GM19099 (cell line): Measurements from ENCODE around the gene PLPP4.

ENCODE experiments used
- POLR2A ChIP-seq: IDR thresholded peaks from 3 replicates; pipeline ENCODE4 v1.6.1; 2011; ENCODE audit warnings: low read depth; ENCODE audit not compliant: insufficient read length; ENCODE audit errors: extremely low read depth

The PLPP4 gene

DNA sequence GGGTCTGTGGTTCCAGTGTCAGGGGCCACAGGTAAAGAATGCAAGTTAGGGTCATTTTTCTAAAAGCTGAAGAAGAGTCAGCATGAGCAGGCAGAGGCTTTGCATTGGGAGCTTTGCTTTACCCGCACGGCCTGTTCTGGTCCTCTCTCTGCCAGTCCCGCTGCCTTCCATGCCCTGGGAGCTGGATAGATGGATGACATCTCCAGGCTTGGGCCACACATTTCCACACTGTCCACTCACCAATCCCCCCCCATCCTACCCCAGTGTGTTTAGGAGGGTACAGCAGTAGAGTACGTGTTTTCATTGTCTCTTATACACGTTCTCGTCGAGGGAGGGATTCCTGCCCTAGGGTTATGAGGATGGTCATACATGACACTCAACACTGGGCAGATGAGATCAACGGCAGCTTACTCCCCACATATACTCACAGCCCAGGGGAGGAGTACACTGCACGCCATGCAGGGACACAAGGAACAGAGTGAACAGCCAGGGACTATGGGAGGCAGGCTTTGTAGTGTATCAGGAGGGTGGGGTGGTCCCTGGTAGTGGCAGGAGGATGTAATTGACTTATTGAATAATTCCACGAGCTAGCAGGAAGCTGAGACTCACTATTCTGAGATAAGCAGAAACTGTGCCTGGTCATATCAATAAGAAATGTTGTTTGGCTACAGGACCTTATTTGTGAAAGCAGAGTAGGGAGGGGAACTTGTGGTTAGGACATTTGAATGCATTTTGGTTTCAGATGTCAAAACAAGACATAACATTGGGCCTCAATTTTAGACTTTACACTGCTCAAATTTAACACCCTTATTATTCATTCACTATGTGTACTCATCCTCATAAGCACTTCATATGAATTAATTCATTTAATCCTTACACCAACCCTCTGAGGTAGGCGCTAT is 36.6 kb downstream of the PLPP4 start:
- TF ChIP-seq POLR2A: no peak

DNA sequence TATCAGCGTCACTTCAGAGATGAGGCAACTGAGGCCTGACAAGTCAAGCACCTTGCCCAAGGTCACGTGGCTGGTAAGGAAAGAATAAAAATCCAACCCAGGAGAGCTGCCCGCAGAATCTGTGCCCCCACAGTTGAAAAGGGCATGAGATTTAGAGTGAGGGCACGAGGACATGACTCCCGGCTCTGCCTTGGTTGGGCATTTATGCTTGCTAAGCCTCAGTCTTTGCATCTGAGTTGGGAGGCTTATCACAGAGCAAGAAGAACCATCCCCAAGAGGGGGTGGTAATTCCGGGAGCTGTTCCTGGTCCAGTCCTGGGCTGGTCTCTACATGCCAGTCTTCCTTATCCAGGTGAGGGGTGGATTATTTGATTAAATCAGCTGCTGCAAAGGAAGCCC is 37.3 kb downstream of the PLPP4 start:
- TF ChIP-seq POLR2A: no peak

GRCh38 chr10:120495226-120496009 is 38.4 kb downstream of the PLPP4 start:
- no peak for TF ChIP-seq POLR2A

GRCh38 chr10:120499883-120500282 is 42.9 kb downstream of the PLPP4 start:
- no peak for TF ChIP-seq POLR2A

GRCh38 chr10:120503689-120504088 is 46.7 kb downstream of the PLPP4 start:
- no peak for TF ChIP-seq POLR2A

DNA sequence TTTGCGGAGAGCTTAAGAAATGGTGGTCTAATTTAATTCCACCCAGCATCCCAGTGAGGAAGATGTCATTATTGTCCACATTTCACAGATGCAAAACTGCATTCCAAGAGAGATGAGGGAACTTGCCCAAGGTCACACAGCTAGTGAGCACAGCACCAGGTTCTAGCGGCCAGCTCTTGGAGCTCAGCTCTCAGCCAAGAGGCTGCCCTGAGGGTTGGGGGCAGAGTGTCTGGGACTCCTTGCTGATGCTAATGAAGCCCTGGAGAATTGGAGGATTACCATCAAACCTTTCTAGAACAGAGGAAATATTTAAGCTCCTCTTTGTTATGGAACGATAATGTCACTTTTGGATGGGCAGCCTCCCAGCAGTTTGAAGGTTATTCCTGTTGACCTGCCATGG is 48.0 kb downstream of the PLPP4 start:
- TF ChIP-seq POLR2A: no peak

- TF ChIP-seq POLR2A: no peak
These were observed 48.8 kb downstream of the PLPP4 start for GRCh38 chr10:120505866-120506265.

DNA sequence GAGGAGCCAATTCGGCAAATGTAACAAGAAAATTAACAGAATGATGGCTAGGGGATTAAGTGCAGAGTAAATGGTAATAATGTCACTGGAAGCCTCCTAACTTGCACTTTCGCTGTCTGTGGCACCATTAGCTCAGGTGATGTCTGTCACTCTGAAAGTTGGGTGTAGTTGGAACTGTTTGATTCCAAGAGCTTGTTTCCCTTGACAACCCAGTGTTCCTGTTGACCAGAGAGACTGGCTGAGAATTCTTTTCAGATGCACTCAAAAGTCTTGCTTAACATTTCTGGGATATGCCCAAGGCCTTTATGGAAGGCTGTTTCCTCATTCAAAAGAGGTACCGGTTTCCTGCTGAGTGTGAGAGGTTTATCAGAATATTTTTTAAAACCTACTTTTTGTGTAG is 49.6 kb downstream of the PLPP4 start:
- no peak for TF ChIP-seq POLR2A

DNA sequence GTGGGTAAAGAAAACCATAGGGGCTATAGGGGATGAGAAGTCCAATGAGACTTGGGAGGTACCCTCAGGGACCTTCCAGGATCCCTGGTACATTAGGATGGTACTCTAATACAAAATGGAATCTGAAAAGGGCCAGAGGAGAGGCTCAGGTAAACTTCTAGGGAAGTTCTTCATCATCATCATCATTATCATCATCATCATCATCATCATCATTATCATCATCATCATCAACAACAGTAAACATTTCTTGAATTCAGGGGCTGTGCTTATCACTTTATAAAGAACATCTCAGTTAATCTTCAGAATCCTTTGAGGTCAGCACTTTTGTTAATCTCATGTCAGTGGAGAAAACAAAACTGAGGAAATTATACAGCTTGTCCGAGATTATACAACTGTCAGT is 50.1 kb downstream of the PLPP4 start:
- TF ChIP-seq POLR2A: no peak

GRCh38 chr10:120507651-120508050 is 50.6 kb downstream of the PLPP4 start:
- TF ChIP-seq POLR2A: no peak

DNA sequence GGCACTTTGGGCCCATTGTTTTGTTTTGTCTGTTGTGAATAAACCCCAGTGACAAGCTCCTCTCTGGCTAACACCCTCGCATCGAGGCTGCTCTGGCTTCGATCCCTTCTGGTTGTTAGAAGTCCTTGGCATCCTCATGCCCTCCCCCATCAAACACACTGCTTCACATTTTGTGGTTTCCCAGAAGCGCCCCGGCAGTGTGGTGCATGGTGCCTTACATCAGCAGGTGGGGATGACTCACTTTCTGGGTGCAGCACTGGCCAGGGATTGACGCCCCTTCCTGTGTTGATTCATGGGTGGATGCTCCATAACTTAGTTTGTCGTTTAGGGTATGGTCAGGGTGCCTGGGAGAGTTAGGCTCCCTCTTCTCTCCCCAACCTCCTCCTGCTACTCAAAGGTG is 51.4 kb downstream of the PLPP4 start:
- TF ChIP-seq POLR2A: no peak

DNA sequence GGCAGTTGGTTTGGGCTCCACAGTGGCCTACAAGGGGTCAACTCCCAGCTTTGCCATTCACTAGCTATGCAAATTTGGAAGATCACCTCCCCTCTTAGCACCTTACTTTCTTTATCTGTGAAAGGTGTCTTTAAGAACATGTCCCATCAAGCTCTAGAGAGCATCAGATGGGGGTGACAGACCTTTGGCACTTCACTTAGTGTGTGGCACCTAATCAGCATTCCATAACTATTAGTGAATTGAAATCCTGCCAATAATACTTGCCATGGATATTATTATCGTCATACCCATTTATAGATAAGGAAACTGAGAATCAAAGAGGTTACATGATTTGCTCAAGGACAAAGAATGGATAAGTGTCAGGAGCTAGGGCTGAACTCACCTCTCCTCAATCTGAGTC is 51.9 kb downstream of the PLPP4 start:
- TF ChIP-seq POLR2A: no peak

- no peak for TF ChIP-seq POLR2A
These were observed 54.1 kb downstream of the PLPP4 start for GRCh38 chr10:120511165-120511564.

- no peak for TF ChIP-seq POLR2A
These were observed 56.3 kb downstream of the PLPP4 start for GRCh38 chr10:120513307-120513796.

- TF ChIP-seq POLR2A: no peak
These were observed 57.1 kb downstream of the PLPP4 start for GRCh38 chr10:120514035-120514620.
